HG03558 (cell line): Measurements from ENCODE around the gene DNAJB2.
"Not testable (repeated sequence)": the region's sequence is repeated elsewhere in the genome, so short reads cannot be mapped to it uniquely, and the experiment has no call there.

Experiments
- ATAC-seq: cut with Tn5 transposase; IDR thresholded peaks from one replicate; pipeline ENCODE4 v1.9.1; 2021; ENCODE audit warnings: moderate number of reproducible peaks; ENCODE audit not compliant: unreplicated experiment; ENCODE audit errors: extremely low read depth

Gene DNAJB2

GRCh38 chr2:219297766-219298456 is 18.7 kb downstream of the DNAJB2 start:
- no peak for ATAC-seq

DNA sequence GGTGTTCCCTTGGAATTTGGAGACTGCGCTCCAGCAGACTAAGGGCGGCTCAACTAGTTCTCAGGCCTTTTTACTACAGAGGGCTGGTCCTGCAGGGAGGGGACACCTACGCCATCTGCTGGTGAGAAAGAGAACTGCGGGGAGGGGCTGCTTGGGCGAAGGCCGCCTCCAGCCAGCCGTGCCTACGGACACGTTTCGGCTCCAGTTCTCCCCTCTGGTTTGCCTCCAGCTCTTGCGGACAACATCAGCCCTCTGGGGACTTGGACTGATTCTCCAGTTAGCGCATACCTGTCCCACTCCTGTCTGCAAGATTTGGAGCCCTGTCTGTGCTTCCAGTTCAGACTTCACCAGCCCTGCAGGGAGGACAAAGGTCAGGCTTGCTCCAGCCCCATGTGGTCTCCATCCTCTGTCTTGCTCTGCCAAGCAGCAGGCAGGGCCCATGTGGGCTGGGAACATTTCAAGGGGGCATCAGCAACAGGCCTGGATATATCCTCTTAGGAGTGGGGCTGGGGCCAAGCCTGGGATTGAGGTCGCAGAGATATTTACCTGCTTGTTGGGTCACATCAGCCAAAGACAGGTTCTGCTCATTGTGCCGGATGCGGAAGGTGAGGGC is 19.7 kb downstream of the DNAJB2 start:
- ATAC-seq, result no peak

DNA sequence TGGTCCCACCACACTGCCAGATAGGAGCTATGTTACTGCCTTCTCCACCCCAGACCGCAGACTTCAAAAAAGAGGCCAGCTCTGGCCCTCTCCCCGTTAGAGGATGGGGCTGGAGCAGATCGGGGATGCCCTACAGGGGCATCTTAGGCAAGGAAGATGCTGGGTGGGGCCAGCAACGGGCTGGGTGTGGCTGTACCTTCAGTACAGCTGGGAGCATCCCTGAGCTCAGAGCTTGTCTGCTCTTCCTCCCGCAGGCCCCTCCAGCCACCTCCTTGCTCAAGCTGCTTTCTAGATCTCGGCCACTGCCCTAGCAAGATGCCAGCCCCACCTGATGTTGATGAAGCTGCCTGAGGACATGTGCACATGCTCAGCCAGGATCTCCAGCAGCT is 20.2 kb downstream of the DNAJB2 start:
- ATAC-seq, result no peak

- no peak for ATAC-seq
Measured at GRCh38 chr2:219300022-219300421, 20.9 kb downstream of the DNAJB2 start.

DNA sequence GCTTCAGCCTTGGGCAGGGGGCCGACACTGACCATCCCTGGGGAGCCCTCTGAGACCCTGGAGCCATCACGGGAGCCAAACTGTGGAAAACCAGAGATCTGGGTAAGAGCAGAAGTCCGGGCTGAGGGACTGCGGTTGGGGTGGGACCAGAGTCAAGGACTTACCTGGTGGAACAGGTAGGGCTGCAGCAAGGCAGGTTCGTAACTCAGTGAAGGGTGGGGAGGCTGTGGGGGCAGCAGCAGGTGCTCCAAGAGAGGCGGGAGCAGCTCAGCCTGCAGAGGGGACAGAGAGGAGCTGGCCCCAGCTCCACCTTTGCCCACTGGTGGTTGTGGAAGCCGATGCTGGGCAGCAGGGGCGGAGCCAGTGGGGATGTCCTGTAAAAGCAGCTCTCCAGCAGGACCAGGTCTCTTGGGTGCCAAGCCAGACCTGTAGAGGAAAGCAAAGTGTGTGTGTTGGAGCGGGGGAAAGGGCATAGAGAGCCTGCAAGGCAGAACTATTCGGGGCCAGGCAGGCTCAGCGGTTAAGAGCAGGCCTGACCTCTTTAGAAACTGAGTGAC is 23.3 kb downstream of the DNAJB2 start:
- no peak for ATAC-seq

DNA sequence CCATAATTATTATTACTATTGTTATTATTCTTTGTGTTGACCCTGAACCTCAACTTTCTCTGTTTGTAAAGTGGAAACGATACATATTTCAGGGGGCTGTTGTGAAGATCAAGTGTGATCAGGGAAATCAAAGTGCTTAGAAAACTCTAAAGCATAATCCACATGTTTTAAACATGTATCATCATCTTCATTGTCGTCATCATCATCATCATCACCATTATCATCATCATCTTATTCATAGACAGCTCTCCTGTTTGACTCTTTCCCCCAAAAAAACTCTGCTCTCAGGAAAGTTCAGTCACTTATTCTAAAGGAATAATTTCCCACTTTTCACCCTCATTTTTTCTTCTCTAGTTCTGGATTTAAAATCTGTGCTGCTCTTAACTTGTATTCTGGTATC is 25.1 kb downstream of the DNAJB2 start:
- ATAC-seq, result no peak

DNA sequence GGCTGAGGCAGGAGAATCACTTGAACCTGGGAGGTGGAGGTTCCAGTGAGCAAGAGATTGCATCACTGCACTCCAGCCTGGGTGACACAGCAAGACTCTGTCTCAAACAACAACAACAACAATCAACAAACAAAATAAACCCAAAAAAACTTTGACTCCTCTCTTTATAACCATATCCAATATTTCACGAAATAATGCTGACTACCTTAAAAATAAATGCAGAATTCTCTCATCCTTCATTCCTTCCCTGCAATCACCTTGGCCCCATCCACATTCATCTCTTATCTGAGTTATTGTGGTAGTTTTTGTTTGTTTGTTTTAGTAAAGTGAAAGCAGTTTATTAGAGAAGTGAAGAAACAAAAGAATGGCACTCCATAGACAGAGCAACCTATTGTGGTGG is 26.9 kb downstream of the DNAJB2 start:
- no peak for ATAC-seq

- no peak for ATAC-seq
Measured at GRCh38 chr2:219308142-219309101, 29.3 kb downstream of the DNAJB2 start.

- ATAC-seq, result no peak
Measured at GRCh38 chr2:219309278-219309677, 30.1 kb downstream of the DNAJB2 start, which contains the start of gene PTPRN. PTPRN (minus strand) TSS chr2:219309401; CDS start chr2:219309332, 69 bp downstream.

DNA sequence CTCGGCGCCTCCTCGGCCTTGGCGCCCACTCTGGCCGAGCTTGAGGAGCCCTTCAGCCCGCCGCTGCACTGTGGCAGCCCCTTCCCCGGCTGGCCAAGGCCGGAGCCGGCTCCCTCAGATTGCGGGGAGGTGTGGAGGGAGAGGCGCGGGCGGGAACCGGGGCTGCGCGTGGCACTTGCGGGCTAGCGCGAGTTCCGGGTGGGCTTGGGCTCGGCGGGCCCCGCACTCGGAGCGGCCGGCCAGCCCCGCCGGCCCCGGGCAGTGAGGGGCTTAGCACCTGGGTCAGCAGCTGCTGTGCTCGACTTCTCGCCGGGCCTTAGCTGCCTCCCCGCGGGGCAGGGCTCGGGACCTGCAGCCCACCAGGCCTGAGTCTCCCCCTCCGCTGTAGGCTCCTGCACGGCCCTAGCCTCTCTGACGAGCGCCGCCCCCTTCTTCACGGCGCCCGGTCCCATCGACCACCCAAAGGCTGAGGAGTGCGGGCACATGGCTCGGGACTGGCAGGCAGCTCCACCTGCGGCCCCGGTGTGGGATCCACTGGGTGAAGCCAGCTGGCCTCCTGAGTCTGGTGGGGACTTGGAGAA is 33.6 kb downstream of the DNAJB2 start:
- ATAC-seq, result not testable (repeated sequence)

DNA sequence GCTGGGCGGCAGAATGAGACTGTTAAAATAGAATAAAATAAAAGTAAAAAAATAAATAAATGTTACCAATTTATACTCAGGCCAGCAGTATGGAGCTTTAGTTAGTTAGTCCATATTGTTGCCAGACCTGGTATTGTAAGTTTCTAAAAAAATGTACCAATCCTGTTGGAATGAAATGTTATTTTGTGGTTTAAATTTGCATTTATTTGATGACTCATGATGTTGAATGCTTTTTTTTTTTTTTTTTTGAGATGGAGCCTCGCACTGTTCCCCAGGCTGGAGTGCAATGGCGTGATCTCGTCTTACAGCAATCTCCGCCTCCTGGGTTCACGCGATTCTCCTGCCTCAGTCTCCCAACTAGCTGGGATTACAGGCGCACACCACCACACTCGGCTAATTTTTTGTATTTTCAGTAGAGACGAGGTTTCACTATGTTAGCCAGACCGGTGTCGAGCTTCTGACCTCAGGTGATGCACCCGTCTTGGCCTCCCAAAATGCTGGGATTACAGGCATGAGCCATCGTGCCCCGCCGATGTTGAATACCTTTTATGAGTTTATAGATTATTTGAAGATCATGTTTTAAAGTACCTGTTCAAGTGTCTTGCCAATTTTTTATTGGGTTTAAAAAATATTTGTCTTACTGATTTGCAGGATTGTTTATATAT is 35.8 kb downstream of the DNAJB2 start:
- ATAC-seq, result no peak

- no peak for ATAC-seq
Measured at GRCh38 chr2:219323434-219323833, 44.3 kb downstream of the DNAJB2 start.

GRCh38 chr2:219325136-219325535 is 46.0 kb downstream of the DNAJB2 start:
- ATAC-seq, result no peak

DNA sequence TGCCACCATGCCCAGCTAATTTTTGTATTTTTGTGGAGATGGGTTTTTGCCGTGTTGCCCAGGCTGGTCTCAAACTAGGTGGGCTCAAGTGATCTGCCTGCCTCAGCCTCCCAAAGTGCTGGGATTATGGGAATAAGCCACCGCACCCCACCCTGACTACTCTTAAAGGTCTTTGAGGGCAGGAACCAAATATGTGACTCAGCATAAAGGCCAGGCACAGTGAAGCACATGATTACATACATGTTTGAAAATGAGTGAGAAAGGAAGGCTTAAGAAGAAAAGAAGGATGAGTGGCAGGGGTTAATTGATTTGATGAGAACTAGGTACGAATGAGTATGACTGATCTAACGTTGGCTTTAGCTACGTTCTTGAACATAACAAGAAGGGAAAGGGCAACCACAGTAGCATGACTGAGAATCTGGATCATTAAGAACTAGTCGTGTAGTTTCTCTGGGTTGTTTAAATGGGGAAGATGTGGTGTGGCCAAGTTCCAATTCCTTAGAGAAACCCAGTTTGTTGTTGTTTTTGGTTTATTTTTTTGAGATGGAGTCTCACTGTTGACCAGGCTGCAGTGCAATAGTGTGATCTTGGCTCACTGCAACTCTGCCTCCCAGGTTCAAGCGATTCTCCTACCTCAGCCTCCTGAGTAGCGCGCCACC is 46.6 kb downstream of the DNAJB2 start:
- ATAC-seq, result no peak

DNA sequence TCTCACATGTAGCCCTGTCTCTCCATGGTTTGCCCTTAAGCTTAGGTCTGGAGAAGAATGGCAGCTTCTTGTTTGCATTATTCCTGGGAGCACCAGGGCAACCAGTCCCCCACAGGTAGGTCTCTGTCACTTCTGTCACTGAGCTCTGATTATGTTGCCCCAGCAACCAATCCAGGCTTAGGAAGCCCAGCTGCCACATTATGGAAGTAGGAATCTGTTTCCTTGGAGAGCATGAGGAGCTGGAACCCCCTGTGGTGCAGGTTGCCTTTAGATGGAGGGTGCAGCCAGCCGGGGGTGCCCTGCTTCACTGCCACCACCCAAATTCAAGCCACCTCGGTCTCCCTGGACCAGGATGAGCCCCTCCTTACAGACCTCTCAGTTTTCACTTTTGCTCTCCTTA is 48.6 kb downstream of the DNAJB2 start:
- no peak for ATAC-seq

DNA sequence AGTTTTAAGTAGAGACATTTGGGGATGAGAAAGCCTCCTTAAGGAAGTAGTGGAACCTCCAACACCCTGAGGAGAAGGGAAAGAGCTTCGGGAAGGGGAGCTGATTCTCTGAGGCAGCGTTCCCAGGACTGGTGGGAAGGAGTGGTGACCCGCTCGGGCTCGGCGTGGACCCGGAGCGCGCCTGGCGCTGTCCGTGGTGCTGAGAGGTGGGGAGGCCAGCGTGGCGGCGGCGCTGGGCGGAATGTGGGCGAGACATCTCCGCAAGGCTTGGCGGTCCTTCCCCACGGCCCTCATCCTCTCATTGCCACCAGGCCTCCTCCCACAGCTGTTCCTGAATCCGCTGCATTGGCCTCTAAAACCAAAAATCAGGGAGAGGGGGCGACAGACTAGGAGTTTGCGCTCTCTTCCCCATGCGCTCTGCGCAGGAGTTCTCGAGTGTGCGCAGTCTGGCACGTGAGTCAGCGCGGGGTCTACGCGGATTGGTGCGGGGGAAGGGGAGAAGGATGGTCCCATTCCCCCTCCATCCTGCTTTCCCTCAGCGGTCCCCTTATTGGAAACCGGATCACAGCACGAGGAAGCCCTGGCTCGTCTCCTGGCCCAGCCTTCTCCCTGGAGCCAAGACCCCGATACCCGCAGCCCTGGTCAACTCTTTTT is 52.5 kb downstream of the DNAJB2 start:
- ATAC-seq, result no peak

DNA sequence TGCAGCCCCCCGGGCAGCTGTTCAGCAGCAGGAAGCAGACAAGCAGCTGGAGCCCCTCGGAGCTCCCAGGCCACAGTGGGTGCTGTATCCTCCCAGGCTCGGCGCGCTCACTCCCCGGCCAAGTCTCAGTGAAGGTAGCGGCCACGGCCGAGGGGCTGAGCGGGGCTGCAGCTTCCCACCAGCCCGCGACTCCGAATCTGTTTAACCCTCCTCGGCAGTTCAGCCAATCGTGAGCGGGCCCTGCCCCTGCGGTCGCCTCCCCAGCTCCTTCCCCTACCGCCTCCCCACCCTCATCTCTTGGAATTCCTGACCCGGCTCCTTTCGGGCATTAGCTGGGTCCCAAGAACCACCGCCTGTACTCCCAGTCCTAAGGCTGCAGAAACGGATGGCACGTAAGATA is 53.4 kb downstream of the DNAJB2 start, which contains the start of gene RESP18:
RESP18 (minus strand) TSS at position 203 of the 400 bp plus-strand sequence.
- ATAC-seq, result no peak

GRCh38 chr2:219334076-219334475 is 54.9 kb downstream of the DNAJB2 start:
- no peak for ATAC-seq

GRCh38 chr2:219335373-219335786 is 56.2 kb downstream of the DNAJB2 start:
- ATAC-seq, result no peak
